KMS-11 (cell line): Measurements from ENCODE around the gene ZNF610.

Experiments
- H2AFZ ChIP-seq: fragments of 200-600 bp; sonication (generic); 2 replicates; pipeline ENCODE4 v1.6.1; 2016; ENCODE audit warnings: antibody characterized with exemption, mixed run types, low read depth
- H3K27ac ChIP-seq: fragments of 200-600 bp; sonication (generic); 2 replicates; pipeline ENCODE4 v1.6.1; 2016; ENCODE audit warnings: mild to moderate bottlenecking, mixed run types
- H3K27me3 ChIP-seq: fragments of 200-600 bp; sonication (generic); 2 replicates; pipeline ENCODE4 v1.6.1; 2017; ENCODE audit warnings: mild to moderate bottlenecking, low read depth, mixed run types, moderate library complexity; ENCODE audit not compliant: insufficient read depth
- H3K36me3 ChIP-seq: fragments of 200-600 bp; sonication (generic); 2 replicates; pipeline ENCODE4 v1.6.1; 2017; ENCODE audit warnings: mild to moderate bottlenecking, mixed run types; ENCODE audit not compliant: insufficient read depth
- H3K4me1 ChIP-seq: fragments of 200-600 bp; sonication (generic); 2 replicates; pipeline ENCODE4 v1.6.1; 2016; ENCODE audit warnings: mild to moderate bottlenecking, low read depth, mixed run types; ENCODE audit not compliant: poor library complexity, severe bottlenecking
- H3K4me2 ChIP-seq: fragments of 200-600 bp; sonication (generic); 2 replicates; pipeline ENCODE4 v1.7.0; 2016; ENCODE audit warnings: mild to moderate bottlenecking, mixed run types
- H3K4me3 ChIP-seq: fragments of 200-600 bp; sonication (generic); IDR thresholded peaks from 2 replicates; pipeline ENCODE4 v1.6.1; 2017; ENCODE audit warnings: low read depth, low read length, mixed read lengths; ENCODE audit not compliant: insufficient read depth
- H3K79me2 ChIP-seq: fragments of 200-600 bp; sonication (generic); 2 replicates; pipeline ENCODE4 v1.6.1; 2016; ENCODE audit warnings: low read depth, mixed run types; ENCODE audit not compliant: insufficient read depth
- H3K9ac ChIP-seq: fragments of 200-600 bp; sonication (generic); 2 replicates; pipeline ENCODE4 v1.6.1; 2016; ENCODE audit warnings: mild to moderate bottlenecking, mixed run types
- H4K20me1 ChIP-seq: fragments of 200-600 bp; sonication (generic); 2 replicates; pipeline ENCODE4 v1.6.1; 2016; ENCODE audit warnings: mild to moderate bottlenecking, mixed run types; ENCODE audit not compliant: insufficient read depth
- CTCF ChIP-seq: fragments of 200-600 bp; sonication (generic); conservative IDR thresholded peaks from 2 replicates; pipeline ENCODE4 v1.6.1; 2017; ENCODE audit warnings: low read depth, mild to moderate bottlenecking, antibody characterized with exemption, low read length, moderate library complexity, mixed read lengths

The ZNF610 gene

DNA sequence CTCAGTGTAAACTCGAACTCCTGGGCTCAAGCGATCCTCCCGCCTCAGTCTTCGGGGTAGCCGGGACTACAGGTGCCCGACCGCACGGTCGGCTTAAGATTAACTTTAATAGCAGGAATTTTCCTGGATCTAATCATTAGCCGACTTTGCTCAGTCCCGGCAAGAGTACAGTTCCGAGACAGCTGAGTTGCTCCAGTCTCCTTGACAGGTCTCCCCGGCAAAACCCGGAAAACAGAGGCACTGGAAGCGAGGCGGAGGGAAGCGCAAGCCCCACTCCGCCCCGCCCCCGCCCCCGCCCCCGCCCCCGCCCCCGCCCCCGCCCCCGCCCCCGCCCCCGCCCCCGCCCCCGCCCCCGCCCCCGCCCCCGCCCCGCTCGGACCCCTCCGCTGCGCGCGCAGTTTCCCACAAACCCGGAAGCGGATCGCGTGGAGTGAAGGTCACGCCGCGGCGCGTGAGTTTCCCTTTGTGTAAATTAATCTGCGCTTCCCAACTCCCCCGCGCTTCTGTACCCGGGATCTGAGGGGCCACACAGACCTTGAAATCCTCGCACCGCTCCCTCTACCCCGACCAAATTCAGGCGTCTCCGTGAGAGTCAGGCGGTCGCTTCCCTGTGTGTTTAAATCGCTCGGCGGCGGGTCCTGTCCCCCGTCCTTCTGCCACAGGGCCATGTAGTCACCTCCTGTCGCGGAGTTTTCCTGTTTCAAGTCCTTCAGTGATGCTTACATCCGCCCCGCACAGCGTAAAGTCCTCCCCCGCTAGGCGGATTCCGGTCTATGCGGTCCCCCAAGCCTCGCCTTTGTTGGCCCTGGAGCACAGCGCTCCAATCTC, 39.1 kb upstream of the ZNF610 start, which contains the start of gene ZNF480:
Gene ZNF480 (plus strand): TSS at position 397 of the 828 bp plus-strand sequence. CDS start 3,244 bp downstream, outside the sequence.
- no peaks in the 10 kb centered on the region for H3K27me3 ChIP-seq
- peak within 1 kb of the TSS; percentile 92 for H2AFZ ChIP-seq

GRCh38 chr19:52297601-52298364, 38.3 kb upstream of the ZNF610 start:
- Histone ChIP-seq H4K20me1 (no peaks in the 10 kb centered on the region), H3K4me1 (peaks cover 16% of the 10 kb centered on the region), H3K4me3 (no peak overlapping the region), H3K4me2 (peak overlapping the region; percentile 55), H3K27me3 (no peaks in the 10 kb centered on the region), H2AFZ (peak overlapping the region; percentile 92), H3K36me3 (peaks cover 7% of the 10 kb centered on the region), H3K27ac (peak overlapping the region; percentile 61; the same call in 1 of the 2 replicates), H3K79me2 (no peaks in the 10 kb centered on the region), H3K9ac (peak overlapping the region; percentile 83; the same call in 1 of the 2 replicates)
- TF ChIP-seq CTCF = no peak

More for the DNA sequence above, 39.1 kb upstream of the ZNF610 start, which contains the start of gene ZNF480:
- Histone ChIP-seq H3K79me2 (no peaks in the 10 kb centered on the region), H3K9ac (peak within 1 kb of the TSS; percentile 83), H3K27ac (peak within 1 kb of the TSS; percentile 61), H3K4me3 (no peak within 1 kb of the TSS), H3K4me1 (peaks cover 16% of the 10 kb centered on the region), H3K36me3 (peaks cover 7% of the 10 kb centered on the region), H4K20me1 (no peaks in the 10 kb centered on the region), H3K4me2 (peak within 1 kb of the TSS; percentile 73)
- TF ChIP-seq CTCF = no peak

GRCh38 chr19:52307275-52307674, 28.8 kb upstream of the ZNF610 start:
- no peak overlapping the region for H3K27ac ChIP-seq
- no peaks in the 10 kb centered on the region for H3K4me1 ChIP-seq
- H3K79me2 ChIP-seq = no peaks in the 10 kb centered on the region
- no peak overlapping the region for H3K9ac ChIP-seq
- no peaks in the 10 kb centered on the region; the same call in 1 of the 2 replicates for H3K36me3 ChIP-seq
- no peak overlapping the region for H3K4me3 ChIP-seq
- H3K27me3 ChIP-seq = no peaks in the 10 kb centered on the region
- no peak overlapping the region for H2AFZ ChIP-seq
- TF ChIP-seq CTCF = no peak
- no peaks in the 10 kb centered on the region for H4K20me1 ChIP-seq
- no peak overlapping the region for H3K4me2 ChIP-seq

- no peaks in the 10 kb centered on the region; the same call in 1 of the 2 replicates for H3K27me3 ChIP-seq
- peaks cover 12% of the 10 kb centered on the region; the same call in 1 of the 2 replicates for H3K36me3 ChIP-seq
- no peaks in the 10 kb centered on the region for H3K4me1 ChIP-seq
- H3K27ac ChIP-seq = no peak overlapping the region
- TF ChIP-seq CTCF = no peak
- H4K20me1 ChIP-seq = no peaks in the 10 kb centered on the region
- no peak overlapping the region for H3K4me2 ChIP-seq
- no peak overlapping the region for H2AFZ ChIP-seq
- H3K9ac ChIP-seq = no peak overlapping the region
- H3K79me2 ChIP-seq = no peaks in the 10 kb centered on the region
- no peak overlapping the region for H3K4me3 ChIP-seq
Measured at GRCh38 chr19:52322429-52322828, 13.6 kb upstream of the ZNF610 start.
